Measurements from ENCODE around the gene TAGAP. TPM values are rescaled to one million over a fixed set of nuclear protein-coding genes. Genes with fewer than 3 reads are reported as not detected.

TAGAP gene
- total and polyA plus RNA-seq, 2 of the 8 experiments (the other 6 are each of a cell fraction or from before 2014, with no cell fraction given) = not detected

DNA sequence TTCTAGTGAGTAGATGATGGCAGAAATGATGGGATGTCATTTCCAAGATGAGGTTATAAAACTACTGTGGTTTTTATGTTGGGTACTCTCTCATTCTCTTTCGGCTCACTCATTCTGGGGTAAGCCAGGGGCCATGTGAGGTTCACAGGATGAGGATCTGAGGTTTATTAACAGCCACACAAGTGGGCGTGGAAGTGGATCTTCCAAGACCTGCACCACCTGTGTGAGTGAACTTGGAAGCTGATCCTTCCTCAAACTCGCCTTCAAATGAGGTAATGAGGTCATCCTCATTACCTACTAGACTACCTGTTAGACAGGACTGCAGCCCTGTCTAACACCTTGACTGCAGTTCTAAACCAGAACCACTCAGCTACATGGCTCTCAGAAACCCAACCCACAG is 45.1 kb upstream of the TAGAP start:
- no peak overlapping the region for H3K27ac ChIP-seq (ENCODE audit: low read depth, low read length)
- H3K79me1 ChIP-seq (ENCODE audit: low read depth, low read length) = no peaks in the 10 kb centered on the region
- no peak overlapping the region for H3K14ac ChIP-seq (ENCODE audit: insufficient read length)
- H2BK12ac ChIP-seq (ENCODE audit: low read depth, low read length) = no peak overlapping the region
- FAIRE-seq = no peak
- no peak for DNase-seq (ENCODE audit: low read depth in 1 of 2, low spot score in 2 of 2)
- no peaks in the 10 kb centered on the region for H3K9me3 ChIP-seq (ENCODE audit: insufficient read depth in 2 of 2, low read depth in 1 of 2, low read length in 1 of 2)
- no peak overlapping the region for H3K4ac ChIP-seq (replicated peaks; ENCODE audit: insufficient read length, low read depth, low read length)
- no peak overlapping the region for H2BK5ac ChIP-seq (ENCODE audit: low read depth, low read length)
- no peak overlapping the region for H3K56ac ChIP-seq (replicated peaks; ENCODE audit: insufficient read length, low read depth, low read length)
- no peak overlapping the region for H4K8ac ChIP-seq (ENCODE audit: extremely low read depth, insufficient read depth, low read length)
- no peak overlapping the region for H2BK120ac ChIP-seq (replicated peaks; ENCODE audit: low read depth, low read length)
- 74% methylated on average over 3 of the region's 3 CpGs; no CpG with 5 or more reads in 1 of the 2 experiments for WGBS, 2 experiments (ENCODE audit: extremely low coverage in 1 of 2, insufficient coverage in 1 of 2, insufficient read length in 1 of 2, insufficient replicate concordance in 2 of 2, low coverage in 1 of 2, low lambda C conversion rate in 2 of 2, missing lambda C conversion rate in 1 of 2)
- no peak overlapping the region for H2BK15ac ChIP-seq (ENCODE audit: low read length)
- no peak overlapping the region for H3K4me3 ChIP-seq (ENCODE audit: extremely low read depth in 1 of 4, insufficient read depth in 2 of 4, low read depth in 3 of 4, low read length in 4 of 4)
- no peak overlapping the region for H4K5ac ChIP-seq (ENCODE audit: insufficient read length, low read depth, low read length)
- H2AK5ac ChIP-seq (ENCODE audit: low read depth, low read length) = no peak overlapping the region
- no peaks in the 10 kb centered on the region for H3K23me2 ChIP-seq (ENCODE audit: low read depth, low read length)
- H3K27me3 ChIP-seq (replicated peaks in 1 of 4; ENCODE audit: control insufficient read depth in 3 of 4, extremely low read depth in 1 of 4, insufficient read depth in 3 of 4, low read length in 3 of 4) = no peaks in the 10 kb centered on the region
- no peak overlapping the region for H4K91ac ChIP-seq (replicated peaks; ENCODE audit: insufficient read length, low read length)
- no peak overlapping the region for H2AFZ ChIP-seq (ENCODE audit: low read length)
- CTCF ChIA-PET (ENCODE audit: partially characterized antibody) = interaction anchor here (3.4 kb wide), 1 partner anchor 14 kb away, joined by 17 read pairs; no protein-coding TSS in a partner anchor
- H4K20me1 ChIP-seq (replicated peaks in 1 of 2; ENCODE audit: control insufficient read depth in 1 of 2, insufficient read depth in 2 of 2, low read length in 2 of 2) = no peaks in the 10 kb centered on the region
- H3K18ac ChIP-seq (ENCODE audit: extremely low read depth, low read length) = no peak overlapping the region
- no peak overlapping the region for H3K4me2 ChIP-seq (ENCODE audit: insufficient read depth in 1 of 2, low read depth in 2 of 2, low read length in 2 of 2)
- POLR2A ChIA-PET (ENCODE audit: partially characterized antibody) = no interaction called here
- H3K4me1 ChIP-seq (replicated peaks in 1 of 4; ENCODE audit: control insufficient read depth in 3 of 4, insufficient read depth in 4 of 4, low read length in 3 of 4) = peaks cover 0 to 7% (median under 1%) of the 10 kb centered on the region in 4 experiments; a peak in 1 of 7 replicates
- H3K79me2 ChIP-seq (ENCODE audit: control insufficient read depth in 1 of 2, insufficient read depth in 2 of 2, low read length in 2 of 2) = no peaks in the 10 kb centered on the region
- no peak overlapping the region for H2BK20ac ChIP-seq (ENCODE audit: low read length)
- H3K23ac ChIP-seq (ENCODE audit: insufficient read length) = no peak overlapping the region
- no peaks in the 10 kb centered on the region for H3K36me3 ChIP-seq (ENCODE audit: control insufficient read depth in 2 of 4, insufficient read depth in 4 of 4, low read length in 3 of 4)
- H3K9ac ChIP-seq (replicated peaks in 1 of 4; ENCODE audit: extremely low read depth in 1 of 4, low read depth in 3 of 4, low read length in 3 of 4) = no peak overlapping the region
- TF ChIP-seq ZNF274 (IDR thresholded peaks at IDR 0.05; ENCODE audit: borderline replicate concordance, extremely low read depth, low read length) (no peak), HDAC6 (IDR thresholded peaks at IDR 0.05; ENCODE audit: low read depth, low read length) (no peak), BRCA1 (IDR thresholded peaks at IDR 0.05; ENCODE audit: low read depth, low read length) (no peak), TAF1 (IDR thresholded peaks at IDR 0.05; ENCODE audit: low read depth, low read length) (no peak), YY1 (IDR thresholded peaks at IDR 0.05; ENCODE audit: low read depth, low read length) (no peak), GTF2F1 (IDR thresholded peaks at IDR 0.05; ENCODE audit: borderline replicate concordance, low read depth, low read length) (no peak), TCF12 (IDR thresholded peaks at IDR 0.05; ENCODE audit: low read depth, low read length) (no peak), ASH2L (IDR thresholded peaks at IDR 0.05; ENCODE audit: low read length) (no peak), SIN3A (conservative IDR thresholded peaks at IDR 0.05 in 1 of 2, IDR thresholded peaks at IDR 0.05 in 1 of 2; ENCODE audit: low read depth in 1 of 2, low read length in 2 of 2) (no peak), TEAD4 (IDR thresholded peaks at IDR 0.05; ENCODE audit: low read depth, low read length) (no peak), RNF2 (IDR thresholded peaks at IDR 0.05; ENCODE audit: borderline replicate concordance, low read depth, low read length, missing control alignments, poor library complexity, severe bottlenecking) (no peak), RAD21 (IDR thresholded peaks at IDR 0.05 in 1 of 2, conservative IDR thresholded peaks at IDR 0.05 in 1 of 2; ENCODE audit: low read depth in 2 of 2, low read length in 2 of 2) (no peak), CBX8 (IDR thresholded peaks at IDR 0.05; ENCODE audit: borderline replicate concordance, low read depth, low read length) (no peak), TBP (IDR thresholded peaks at IDR 0.05; ENCODE audit: low read depth, low read length) (no peak), FOSL1 (IDR thresholded peaks at IDR 0.05; ENCODE audit: insufficient read depth, low read depth, low read length) (no peak)
